ENCODE results near the gene BCAR3.
A peak's percentile ranks its signal among the peaks of the same experiment; 100 is the strongest.
"Not testable (repeated sequence)": the region's sequence is repeated elsewhere in the genome, so short reads cannot be mapped to it uniquely, and the experiment has no call there.

BCAR3 gene

GRCh38 chr1:93668121-93668520, 13.5 kb downstream of the BCAR3 start:
- DNase-seq (ENCODE audit: low read depth in 1 of 2, low spot score in 1 of 2) = no peak
- TF ChIP-seq JUND (IDR thresholded peaks at IDR 0.05; ENCODE audit: low read depth) = no peak
- in situ Hi-C loops (cut with HindIII; ENCODE audit: low pct_unique_long_range_greater_than_20kb, low sequenced_read_pairs) = no loop called here

- TF ChIP-seq JUND (IDR thresholded peaks at IDR 0.05; ENCODE audit: low read depth) = no peak
- in situ Hi-C loops (cut with HindIII; ENCODE audit: low pct_unique_long_range_greater_than_20kb, low sequenced_read_pairs) = no loop called here
- peak in 1 of 2 experiments; percentile 76 for DNase-seq (ENCODE audit: low read depth in 1 of 2, low spot score in 1 of 2)
Observed at GRCh38 chr1:93667642-93668041, 14.0 kb downstream of the BCAR3 start.

- in situ Hi-C loops (cut with HindIII; ENCODE audit: low pct_unique_long_range_greater_than_20kb, low sequenced_read_pairs) = no loop called here
- no peak; the same call in 1 of the 2 replicates for TF ChIP-seq JUND (IDR thresholded peaks at IDR 0.05; ENCODE audit: low read depth)
- peak in 1 of 2 experiments; percentile 84 for DNase-seq (ENCODE audit: low read depth in 1 of 2, low spot score in 1 of 2)
Observed at GRCh38 chr1:93666613-93667384, 14.8 kb downstream of the BCAR3 start.

- no peak for TF ChIP-seq JUND (IDR thresholded peaks at IDR 0.05; ENCODE audit: low read depth)
- in situ Hi-C loops (cut with HindIII; ENCODE audit: low pct_unique_long_range_greater_than_20kb, low sequenced_read_pairs) = no loop called here
- DNase-seq (ENCODE audit: low read depth in 1 of 2, low spot score in 1 of 2) = no peak
Observed at GRCh38 chr1:93665015-93665414, 16.6 kb downstream of the BCAR3 start.

GRCh38 chr1:93663208-93663614, 18.4 kb downstream of the BCAR3 start:
- DNase-seq (ENCODE audit: low read depth in 1 of 2, low spot score in 1 of 2) = no peak
- TF ChIP-seq JUND (IDR thresholded peaks at IDR 0.05; ENCODE audit: low read depth) = no peak
- in situ Hi-C loops (cut with HindIII; ENCODE audit: low pct_unique_long_range_greater_than_20kb, low sequenced_read_pairs) = no loop called here

DNA sequence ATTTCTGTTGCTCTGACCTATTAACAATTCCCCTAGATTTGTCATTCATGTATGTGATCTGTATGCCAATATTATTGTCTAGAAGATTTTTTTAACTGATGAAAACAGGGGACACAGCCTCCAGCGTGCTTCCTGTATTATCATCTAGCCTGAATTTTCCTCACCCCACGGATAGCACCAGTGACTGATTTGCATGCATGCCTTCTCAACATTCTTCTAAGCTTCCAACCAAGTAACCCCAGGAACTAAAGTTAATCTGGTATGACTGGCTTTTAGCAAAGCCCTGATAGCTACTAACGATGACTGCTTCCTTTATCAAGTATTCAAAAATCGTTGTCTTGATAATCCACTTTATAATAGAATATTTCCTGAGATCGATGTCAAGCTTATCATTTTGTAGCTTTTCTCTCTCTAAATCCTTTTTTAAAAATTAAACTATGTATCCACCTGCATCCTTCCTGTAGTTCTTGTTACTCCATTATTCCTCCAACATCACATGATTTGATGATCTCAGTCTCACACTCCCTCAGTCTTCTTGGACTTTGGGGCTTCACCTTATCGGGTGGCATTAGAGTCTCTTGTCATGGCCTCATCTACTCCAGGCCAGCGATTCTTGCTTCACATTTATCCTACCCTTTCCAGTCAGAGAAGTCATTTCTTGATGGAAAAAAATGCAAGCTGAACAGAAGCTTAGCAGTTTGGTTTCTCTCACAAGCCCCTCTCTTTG, 19.0 kb downstream of the BCAR3 start:
- no peak for DNase-seq (ENCODE audit: low read depth in 1 of 2, low spot score in 1 of 2)
- no peak for TF ChIP-seq JUND (IDR thresholded peaks at IDR 0.05; ENCODE audit: low read depth)
- in situ Hi-C loops (cut with HindIII; ENCODE audit: low pct_unique_long_range_greater_than_20kb, low sequenced_read_pairs) = no loop called here

GRCh38 chr1:93661829-93662474, 19.7 kb downstream of the BCAR3 start:
- DNase-seq (ENCODE audit: low read depth in 1 of 2, low spot score in 1 of 2) = no peak
- TF ChIP-seq JUND (IDR thresholded peaks at IDR 0.05; ENCODE audit: low read depth) = no peak
- in situ Hi-C loops (cut with HindIII; ENCODE audit: low pct_unique_long_range_greater_than_20kb, low sequenced_read_pairs) = no loop called here

GRCh38 chr1:93661341-93661740, 20.3 kb downstream of the BCAR3 start:
- DNase-seq (ENCODE audit: low read depth in 1 of 2, low spot score in 1 of 2); in situ Hi-C loops (cut with HindIII; ENCODE audit: low pct_unique_long_range_greater_than_20kb, low sequenced_read_pairs): not testable (repeated sequence)

- DNase-seq (ENCODE audit: low read depth in 1 of 2, low spot score in 1 of 2) = no peak
- in situ Hi-C loops (cut with HindIII; ENCODE audit: low pct_unique_long_range_greater_than_20kb, low sequenced_read_pairs) = no loop called here
- TF ChIP-seq JUND (IDR thresholded peaks at IDR 0.05; ENCODE audit: low read depth) = no peak
Observed at GRCh38 chr1:93659822-93660503, 21.7 kb downstream of the BCAR3 start.

DNA sequence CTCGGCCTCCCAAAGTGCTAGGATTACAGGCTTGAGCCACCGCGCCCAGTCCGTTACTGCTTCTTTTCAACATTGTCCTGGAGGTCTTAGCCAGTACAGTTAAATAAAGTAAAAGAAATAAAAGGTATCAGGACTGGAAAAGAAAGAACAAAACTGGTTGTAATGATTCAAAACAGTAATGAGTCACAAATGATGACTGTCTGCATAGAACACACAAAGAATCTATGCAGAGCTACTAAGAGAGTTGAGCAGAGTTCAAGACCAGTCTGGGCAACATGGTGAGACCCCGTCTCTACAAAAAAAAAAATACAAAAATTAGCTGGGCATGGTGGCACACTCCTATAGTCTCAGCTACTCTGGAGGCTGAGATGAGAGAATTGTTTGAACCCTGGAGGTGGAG, 23.4 kb downstream of the BCAR3 start:
- TF ChIP-seq JUND (IDR thresholded peaks at IDR 0.05; ENCODE audit: low read depth) = no peak
- no peak for DNase-seq (ENCODE audit: low read depth in 1 of 2, low spot score in 1 of 2)
- in situ Hi-C loops (cut with HindIII; ENCODE audit: low pct_unique_long_range_greater_than_20kb, low sequenced_read_pairs) = no loop called here

- in situ Hi-C loops (cut with HindIII; ENCODE audit: low pct_unique_long_range_greater_than_20kb, low sequenced_read_pairs) = no loop called here
- no peak for TF ChIP-seq JUND (IDR thresholded peaks at IDR 0.05; ENCODE audit: low read depth)
- no peak for DNase-seq (ENCODE audit: low read depth in 1 of 2, low spot score in 1 of 2)
Observed at GRCh38 chr1:93656491-93656890, 25.1 kb downstream of the BCAR3 start.

DNA sequence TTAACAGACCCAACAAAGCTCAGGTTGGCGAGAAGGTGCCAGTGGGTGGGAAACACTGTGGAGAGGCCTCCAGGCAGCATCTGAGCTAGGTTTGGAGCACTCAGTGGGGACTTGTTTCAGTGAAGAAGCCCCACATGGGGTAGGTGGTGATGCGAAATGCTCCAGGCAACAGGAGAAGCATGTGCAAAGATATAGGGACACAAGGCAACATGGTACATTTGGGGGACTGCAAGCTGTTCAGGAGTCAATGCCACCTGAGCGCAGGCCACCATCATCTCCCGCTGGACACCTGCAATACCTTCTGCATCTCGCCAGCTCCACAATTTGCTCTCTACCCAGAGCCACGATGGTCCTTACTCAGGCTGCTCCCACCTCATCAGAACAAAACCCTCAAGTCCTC, 28.0 kb downstream of the BCAR3 start:
- no peak for DNase-seq (ENCODE audit: low read depth in 1 of 2, low spot score in 1 of 2)
- no peak for TF ChIP-seq JUND (IDR thresholded peaks at IDR 0.05; ENCODE audit: low read depth)
- in situ Hi-C loops (cut with HindIII; ENCODE audit: low pct_unique_long_range_greater_than_20kb, low sequenced_read_pairs) = no loop called here

All from T47D (cell line).